Measurements from ENCODE around the gene CENPA.

DNA sequence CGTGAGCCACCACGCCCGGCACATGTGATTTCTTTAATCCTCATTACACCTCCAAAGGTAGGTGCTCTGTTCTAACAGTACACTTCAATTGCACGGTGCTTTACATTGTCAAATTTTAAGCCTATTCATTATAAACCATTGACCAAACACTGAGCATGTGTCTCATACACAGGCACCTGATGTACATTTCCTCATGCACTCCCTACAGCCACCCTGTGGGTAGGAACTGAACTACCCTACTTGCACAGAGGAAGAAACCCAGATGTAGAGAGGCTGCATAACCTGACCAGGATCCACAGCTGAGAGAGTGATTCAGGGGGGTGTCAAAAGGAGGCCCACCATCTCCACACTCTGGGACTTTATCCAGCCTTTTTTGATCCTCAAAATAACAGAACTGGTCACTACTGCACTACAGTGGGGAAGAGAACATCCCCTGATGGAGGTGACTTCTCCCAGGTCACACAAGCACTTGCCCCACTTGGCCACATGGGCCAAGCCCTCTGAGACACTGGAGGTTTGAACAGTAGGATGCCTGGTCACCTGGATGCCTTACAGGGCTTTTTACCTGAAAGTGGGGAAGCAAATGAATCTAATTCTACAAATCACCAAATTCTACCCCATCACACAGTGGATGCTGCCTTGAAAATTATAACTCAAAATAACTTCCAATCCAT is 55.2 kb downstream of the CENPA start:
- TF ChIP-seq, protein P1, sequence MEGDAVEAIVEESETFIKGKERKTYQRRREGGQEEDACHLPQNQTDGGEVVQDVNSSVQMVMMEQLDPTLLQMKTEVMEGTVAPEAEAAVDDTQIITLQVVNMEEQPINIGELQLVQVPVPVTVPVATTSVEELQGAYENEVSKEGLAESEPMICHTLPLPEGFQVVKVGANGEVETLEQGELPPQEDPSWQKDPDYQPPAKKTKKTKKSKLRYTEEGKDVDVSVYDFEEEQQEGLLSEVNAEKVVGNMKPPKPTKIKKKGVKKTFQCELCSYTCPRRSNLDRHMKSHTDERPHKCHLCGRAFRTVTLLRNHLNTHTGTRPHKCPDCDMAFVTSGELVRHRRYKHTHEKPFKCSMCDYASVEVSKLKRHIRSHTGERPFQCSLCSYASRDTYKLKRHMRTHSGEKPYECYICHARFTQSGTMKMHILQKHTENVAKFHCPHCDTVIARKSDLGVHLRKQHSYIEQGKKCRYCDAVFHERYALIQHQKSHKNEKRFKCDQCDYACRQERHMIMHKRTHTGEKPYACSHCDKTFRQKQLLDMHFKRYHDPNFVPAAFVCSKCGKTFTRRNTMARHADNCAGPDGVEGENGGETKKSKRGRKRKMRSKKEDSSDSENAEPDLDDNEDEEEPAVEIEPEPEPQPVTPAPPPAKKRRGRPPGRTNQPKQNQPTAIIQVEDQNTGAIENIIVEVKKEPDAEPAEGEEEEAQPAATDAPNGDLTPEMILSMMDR (IDR thresholded peaks at IDR 0.05) = peak; percentile 42
- TF ChIP-seq, protein P2, sequence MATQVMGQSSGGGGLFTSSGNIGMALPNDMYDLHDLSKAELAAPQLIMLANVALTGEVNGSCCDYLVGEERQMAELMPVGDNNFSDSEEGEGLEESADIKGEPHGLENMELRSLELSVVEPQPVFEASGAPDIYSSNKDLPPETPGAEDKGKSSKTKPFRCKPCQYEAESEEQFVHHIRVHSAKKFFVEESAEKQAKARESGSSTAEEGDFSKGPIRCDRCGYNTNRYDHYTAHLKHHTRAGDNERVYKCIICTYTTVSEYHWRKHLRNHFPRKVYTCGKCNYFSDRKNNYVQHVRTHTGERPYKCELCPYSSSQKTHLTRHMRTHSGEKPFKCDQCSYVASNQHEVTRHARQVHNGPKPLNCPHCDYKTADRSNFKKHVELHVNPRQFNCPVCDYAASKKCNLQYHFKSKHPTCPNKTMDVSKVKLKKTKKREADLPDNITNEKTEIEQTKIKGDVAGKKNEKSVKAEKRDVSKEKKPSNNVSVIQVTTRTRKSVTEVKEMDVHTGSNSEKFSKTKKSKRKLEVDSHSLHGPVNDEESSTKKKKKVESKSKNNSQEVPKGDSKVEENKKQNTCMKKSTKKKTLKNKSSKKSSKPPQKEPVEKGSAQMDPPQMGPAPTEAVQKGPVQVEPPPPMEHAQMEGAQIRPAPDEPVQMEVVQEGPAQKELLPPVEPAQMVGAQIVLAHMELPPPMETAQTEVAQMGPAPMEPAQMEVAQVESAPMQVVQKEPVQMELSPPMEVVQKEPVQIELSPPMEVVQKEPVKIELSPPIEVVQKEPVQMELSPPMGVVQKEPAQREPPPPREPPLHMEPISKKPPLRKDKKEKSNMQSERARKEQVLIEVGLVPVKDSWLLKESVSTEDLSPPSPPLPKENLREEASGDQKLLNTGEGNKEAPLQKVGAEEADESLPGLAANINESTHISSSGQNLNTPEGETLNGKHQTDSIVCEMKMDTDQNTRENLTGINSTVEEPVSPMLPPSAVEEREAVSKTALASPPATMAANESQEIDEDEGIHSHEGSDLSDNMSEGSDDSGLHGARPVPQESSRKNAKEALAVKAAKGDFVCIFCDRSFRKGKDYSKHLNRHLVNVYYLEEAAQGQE (IDR thresholded peaks at IDR 0.05; ENCODE audit: insufficient read depth in 1 of 2, low read depth in 2 of 2, low read length in 1 of 2) = no peak
